Activated CD8-positive, alpha-beta memory T cell treated with anti-CD3 and anti-CD28 coated beads, Interleukin-2, amount 50 U/mL, for 24 hours (primary cell): ENCODE measurements around the gene OSBPL7.
A peak's percentile ranks its signal among the peaks of the same experiment; 100 is the strongest.

Experiments used
- DNase-seq: peaks from one replicate; pipeline ENCODE4 v3.0.0-alpha.2; 2020; ENCODE audit errors: extremely low read depth

The OSBPL7 gene

GRCh38 chr17:47847341-47848197 lies 26.0 kb upstream of the OSBPL7 start:
- DNase-seq, result no peak

- no peak for DNase-seq
Measured at GRCh38 chr17:47846716-47847340, 25.2 kb upstream of the OSBPL7 start.

GRCh38 chr17:47845716-47846075 lies 24.1 kb upstream of the OSBPL7 start:
- DNase-seq, result no peak

GRCh38 chr17:47844814-47845715 lies 23.5 kb upstream of the OSBPL7 start:
- DNase-seq, result no peak

GRCh38 chr17:47844227-47844626 lies 22.6 kb upstream of the OSBPL7 start:
- no peak for DNase-seq

- no peak for DNase-seq
Measured at GRCh38 chr17:47843391-47843730, 21.8 kb upstream of the OSBPL7 start.

- no peak for DNase-seq
Measured at GRCh38 chr17:47841488-47842291, 20.1 kb upstream of the OSBPL7 start.

- peak; percentile 65 for DNase-seq
Measured at GRCh38 chr17:47840742-47841487, 19.3 kb upstream of the OSBPL7 start, which contains the start of gene SCRN2. SCRN2 (minus strand) TSS chr17:47841273; CDS start chr17:47840843, 430 bp downstream.

- no peak for DNase-seq
Measured at GRCh38 chr17:47840001-47840741, 18.6 kb upstream of the OSBPL7 start.

- no peak for DNase-seq
Measured at GRCh38 chr17:47839071-47839470, 17.5 kb upstream of the OSBPL7 start.

- DNase-seq, result no peak
Measured at GRCh38 chr17:47838636-47839035, 17.0 kb upstream of the OSBPL7 start.

GRCh38 chr17:47837401-47838039 lies 15.9 kb upstream of the OSBPL7 start:
- DNase-seq, result no peak

GRCh38 chr17:47836601-47837000 lies 15.0 kb upstream of the OSBPL7 start:
- no peak for DNase-seq

GRCh38 chr17:47834756-47835155 lies 13.2 kb upstream of the OSBPL7 start:
- no peak for DNase-seq

- no peak for DNase-seq
Measured at GRCh38 chr17:47831934-47832327, 10.3 kb upstream of the OSBPL7 start.

GRCh38 chr17:47831003-47831933 lies 9.7 kb upstream of the OSBPL7 start, which contains the start of the genes LRRC46 and MRPL10:
LRRC46 (plus strand) TSS chr17:47831670; CDS start chr17:47831990, 320 bp downstream.
MRPL10 (minus strand) TSS chr17:47831541; CDS start chr17:47831511, 30 bp downstream.
- DNase-seq, result peak; percentile 83

- DNase-seq, result no peak
Measured at GRCh38 chr17:47830396-47831002, 8.9 kb upstream of the OSBPL7 start.

- no peak for DNase-seq
Measured at GRCh38 chr17:47829870-47830269, 8.3 kb upstream of the OSBPL7 start.
